Measurements from ENCODE around the gene LMO4.

The LMO4 gene

GRCh38 chr1:87389011-87389410, 60.3 kb downstream of the LMO4 start:
- H3K36me3 ChIP-seq (replicated peaks; ENCODE audit: low read depth, low read length): no peaks in the 10 kb centered on the region
- H4K20me1 ChIP-seq (ENCODE audit: insufficient read depth, low read length): no peaks in the 10 kb centered on the region
- H2AFZ ChIP-seq (ENCODE audit: low read depth, low read length): no peak overlapping the region
- no peak overlapping the region for H3K4me3 ChIP-seq (ENCODE audit: low read length)
- no peaks in the 10 kb centered on the region for H3K79me2 ChIP-seq (ENCODE audit: low read length)
- no peak overlapping the region for H3K9ac ChIP-seq (ENCODE audit: low read length)
- H3K27ac ChIP-seq (ENCODE audit: low read length): no peak overlapping the region
- TF ChIP-seq EZH2phosphoT487 (IDR thresholded peaks at IDR 0.05; ENCODE audit: low read depth) (no peak), CTCF (IDR thresholded peaks at IDR 0.05; ENCODE audit: low read depth, low read length) (no peak)
- no peaks in the 10 kb centered on the region for H3K9me3 ChIP-seq (ENCODE audit: insufficient read depth, low read length)
- no peaks in the 10 kb centered on the region for H3K27me3 ChIP-seq (ENCODE audit: low read depth, low read length)
- no peaks in the 10 kb centered on the region for H3K4me1 ChIP-seq (ENCODE audit: low read length)
- no peak overlapping the region for H3K4me2 ChIP-seq (ENCODE audit: low read length)

GRCh38 chr1:87389546-87389945, 60.9 kb downstream of the LMO4 start:
- H3K27ac ChIP-seq (ENCODE audit: low read length): no peak overlapping the region

GRCh38 chr1:87392248-87393192, 63.8 kb downstream of the LMO4 start:
- no peaks in the 10 kb centered on the region for H3K4me1 ChIP-seq (ENCODE audit: low read length)
- no peaks in the 10 kb centered on the region for H3K27me3 ChIP-seq (ENCODE audit: low read depth, low read length)
- TF ChIP-seq EZH2phosphoT487 (IDR thresholded peaks at IDR 0.05; ENCODE audit: low read depth) (no peak), CTCF (IDR thresholded peaks at IDR 0.05; ENCODE audit: low read depth, low read length) (no peak)

More at GRCh38 chr1:87389546-87389945, 60.9 kb downstream of the LMO4 start:
- Histone ChIP-seq H3K4me1 (ENCODE audit: low read length) (no peaks in the 10 kb centered on the region), H4K20me1 (ENCODE audit: insufficient read depth, low read length) (no peaks in the 10 kb centered on the region), H3K9me3 (ENCODE audit: insufficient read depth, low read length) (no peaks in the 10 kb centered on the region), H3K9ac (ENCODE audit: low read length) (no peak overlapping the region), H3K27me3 (ENCODE audit: low read depth, low read length) (no peaks in the 10 kb centered on the region), H2AFZ (ENCODE audit: low read depth, low read length) (no peak overlapping the region), H3K36me3 (replicated peaks; ENCODE audit: low read depth, low read length) (no peaks in the 10 kb centered on the region), H3K4me2 (ENCODE audit: low read length) (no peak overlapping the region), H3K79me2 (ENCODE audit: low read length) (no peaks in the 10 kb centered on the region), H3K4me3 (ENCODE audit: low read length) (no peak overlapping the region)
- no peak for TF ChIP-seq EZH2phosphoT487 (IDR thresholded peaks at IDR 0.05; ENCODE audit: low read depth)
- no peak for TF ChIP-seq CTCF (IDR thresholded peaks at IDR 0.05; ENCODE audit: low read depth, low read length)

GRCh38 chr1:87393445-87394085, 64.9 kb downstream of the LMO4 start:
- no peaks in the 10 kb centered on the region for H3K4me1 ChIP-seq (ENCODE audit: low read length)
- H3K27me3 ChIP-seq (ENCODE audit: low read depth, low read length): no peaks in the 10 kb centered on the region
- no peaks in the 10 kb centered on the region for H3K9me3 ChIP-seq (ENCODE audit: insufficient read depth, low read length)
- no peak overlapping the region for H2AFZ ChIP-seq (ENCODE audit: low read depth, low read length)
- H4K20me1 ChIP-seq (ENCODE audit: insufficient read depth, low read length): no peaks in the 10 kb centered on the region
- no peak overlapping the region for H3K9ac ChIP-seq (ENCODE audit: low read length)
- no peak overlapping the region for H3K4me2 ChIP-seq (ENCODE audit: low read length)
- no peaks in the 10 kb centered on the region for H3K36me3 ChIP-seq (replicated peaks; ENCODE audit: low read depth, low read length)
- no peak overlapping the region for H3K4me3 ChIP-seq (ENCODE audit: low read length)
- no peak overlapping the region for H3K27ac ChIP-seq (ENCODE audit: low read length)
- TF ChIP-seq EZH2phosphoT487 (IDR thresholded peaks at IDR 0.05; ENCODE audit: low read depth): no peak
- TF ChIP-seq CTCF (IDR thresholded peaks at IDR 0.05; ENCODE audit: low read depth, low read length): no peak
- H3K79me2 ChIP-seq (ENCODE audit: low read length): no peaks in the 10 kb centered on the region

More at GRCh38 chr1:87392248-87393192, 63.8 kb downstream of the LMO4 start:
- Histone ChIP-seq H3K79me2 (ENCODE audit: low read length) (no peaks in the 10 kb centered on the region), H3K36me3 (replicated peaks; ENCODE audit: low read depth, low read length) (no peaks in the 10 kb centered on the region), H4K20me1 (ENCODE audit: insufficient read depth, low read length) (no peaks in the 10 kb centered on the region), H3K4me3 (ENCODE audit: low read length) (no peak overlapping the region), H3K9ac (ENCODE audit: low read length) (no peak overlapping the region), H3K4me2 (ENCODE audit: low read length) (no peak overlapping the region), H3K27ac (ENCODE audit: low read length) (no peak overlapping the region), H2AFZ (ENCODE audit: low read depth, low read length) (no peak overlapping the region), H3K9me3 (ENCODE audit: insufficient read depth, low read length) (no peaks in the 10 kb centered on the region)
